PC-3 (cell line): ENCODE data around the gene SLC13A2. TPM values are rescaled to one million over a fixed set of nuclear protein-coding genes. Genes with fewer than 3 reads are reported as not detected.

Experiments used
- ATAC-seq: fragments of 200-7000 bp; cut with Tn5 transposase; 2 replicates; pipeline ENCODE4 v1.9.1; 2020; ENCODE audit warnings: mild to moderate bottlenecking, moderate library complexity
- BruUV-seq: library from RNA; stranded (reverse); fragments of 400-500 nt; replicated peaks from 2 replicates; lab custom pipeline; 2021; lab: Mats Ljungman, UMichigan
- CTCF ChIA-PET: fragments of 300-600 bp; sonication (Branson Sonifier 250); formaldehyde crosslinking; loops from one replicate; lab custom pipeline; 2022; ENCODE audit warnings: antibody characterized with exemption; lab: Charles Lee
- POLR2A ChIA-PET: fragments of 300-600 bp; sonication (Branson Sonifier 250); formaldehyde crosslinking; loops from one replicate; lab custom pipeline; 2022; ENCODE audit warnings: antibody characterized with exemption; ENCODE audit not compliant: unreplicated experiment; lab: Charles Lee
- DNase-seq: peaks from one replicate; pipeline ENCODE4 v3.0.0-alpha.2; 2015
- H2AFZ ChIP-seq: fragments of 300-600 bp; sonication (generic); 2 replicates; pipeline ENCODE4 v1.6.0; 2016; ENCODE audit warnings: antibody characterized with exemption, low read length
- H3F3A ChIP-seq: fragments of 300-600 bp; sonication (generic); one replicate; pipeline ENCODE4 v1.6.0; 2017; ENCODE audit warnings: antibody characterized with exemption, low read length, control low read depth, mild to moderate bottlenecking; ENCODE audit not compliant: unreplicated experiment
- H3K27ac ChIP-seq: fragments of 300-600 bp; sonication (generic); 2 replicates; pipeline ENCODE4 v1.5.1; 2016; ENCODE audit warnings: mild to moderate bottlenecking, low read length
- H3K27me3 ChIP-seq: fragments of 300-600 bp; sonication (generic); 2 replicates; pipeline ENCODE4 v1.6.1; 2016; ENCODE audit warnings: low read length, mixed read lengths
- H3K36me3 ChIP-seq: fragments of 300-600 bp; sonication (generic); 2 replicates; pipeline ENCODE4 v1.6.1; 2016; ENCODE audit warnings: low read depth, mixed run types, low read length, mixed read lengths
- H3K4me1 ChIP-seq: fragments of 300-600 bp; sonication (generic); 2 replicates; pipeline ENCODE4 v1.5.1; 2016; ENCODE audit warnings: low read length; ENCODE audit not compliant: insufficient read depth
- H3K4me2 ChIP-seq: fragments of 300-600 bp; sonication (generic); 2 replicates; pipeline ENCODE4 v1.6.0; 2016; ENCODE audit warnings: low read length
- H3K4me3 ChIP-seq: fragments of 300-600 bp; sonication (generic); 2 replicates; pipeline ENCODE4 v1.5.1; 2016; ENCODE audit warnings: mild to moderate bottlenecking, low read length, mixed read lengths
- H3K79me2 ChIP-seq: fragments of 300-600 bp; sonication (generic); 2 replicates; pipeline ENCODE4 v1.6.1; 2017; ENCODE audit warnings: low read length, mixed read lengths
- H3K9ac ChIP-seq: fragments of 300-600 bp; sonication (generic); 2 replicates; pipeline ENCODE4 v1.6.0; 2016; ENCODE audit warnings: mild to moderate bottlenecking, low read length
- H3K9me2 ChIP-seq: fragments of 300-600 bp; sonication (generic); replicated peaks from 2 replicates; pipeline ENCODE4 v1.6.1; 2016; ENCODE audit warnings: mixed run types, low read length, mixed read lengths
- H3K9me3 ChIP-seq: fragments of 300-600 bp; sonication (generic); 2 replicates; pipeline ENCODE4 v1.6.1; 2016; ENCODE audit warnings: low read length, mixed read lengths
- H4K20me1 ChIP-seq: fragments of 300-600 bp; sonication (generic); 2 replicates; pipeline ENCODE4 v1.6.1; 2016; ENCODE audit warnings: low read length, mixed read lengths
- CTCF ChIP-seq: fragments of 300-600 bp; sonication (generic); conservative IDR thresholded peaks from 2 replicates; pipeline ENCODE4 v1.5.1; 2017; ENCODE audit warnings: antibody characterized with exemption, low read depth, mild to moderate bottlenecking, low read length
- EZH2 ChIP-seq: fragments of 300-600 bp; sonication (generic); IDR thresholded peaks from one replicate; pipeline ENCODE4 v1.6.1; 2017; ENCODE audit warnings: antibody characterized with exemption, mild to moderate bottlenecking, low read length; ENCODE audit not compliant: unreplicated experiment
- EZH2phosphoT487 ChIP-seq: fragments of 300-600 bp; sonication (generic); IDR thresholded peaks from 2 replicates; pipeline ENCODE4 v1.6.1; 2018; ENCODE audit warnings: mild to moderate bottlenecking, antibody characterized with exemption, low read length, borderline replicate concordance
- intact Hi-C: fragments of 100-400 bp; cut with micrococcal nuclease; formaldehyde crosslinking; loops from 2 replicates; pipeline ENCODE4 v1.9.0; 2023
- total RNA-seq: library from RNA; depleted of rRNA; stranded (reverse); fragments of >200 nt; gene quantifications from 2 replicates; pipeline ENCODE4 v1.2.3, GENCODE V29; 2014

SLC13A2 gene
- total RNA-seq, 1 experiment from 2014 or later = not detected

- ChIA-PET POLR2A (no interaction called here), CTCF (no interaction called here)
- no TSS peak for BruUV-seq
- Histone ChIP-seq H4K20me1 (no peaks in the 10 kb centered on the region), H3K4me3 (no peak overlapping the region), H3K4me2 (no peak overlapping the region), H2AFZ (no peak overlapping the region), H3K9me3 (no peaks in the 10 kb centered on the region), H3K4me1 (peaks cover 4% of the 10 kb centered on the region; the same call in 1 of the 2 replicates), H3K9me2 (no peaks in the 10 kb centered on the region), H3K27ac (no peak overlapping the region), H3K79me2 (no peaks in the 10 kb centered on the region), H3K27me3 (no peaks in the 10 kb centered on the region), H3K36me3 (no peaks in the 10 kb centered on the region; the same call in 1 of the 2 replicates), H3F3A (no peaks in the 10 kb centered on the region), H3K9ac (no peak overlapping the region)
- ATAC-seq (no peak), DNase-seq (no peak)
- intact Hi-C loops = loop anchor here (10.0 kb wide), 1 partner anchor 140 kb away; the partner anchor contains the start of gene SLC46A1
- no peak for TF ChIP-seq EZH2
- TF ChIP-seq CTCF = no peak
- TF ChIP-seq EZH2phosphoT487 = no peak
Observed at GRCh38 chr17:28544402-28545140, 71.1 kb downstream of the SLC13A2 start.

- TF ChIP-seq EZH2phosphoT487 = no peak
- no peak for TF ChIP-seq CTCF
- no peak for TF ChIP-seq EZH2
- H3K27ac ChIP-seq = no peak overlapping the region
- no peaks in the 10 kb centered on the region; the same call in 1 of the 2 replicates for H3K36me3 ChIP-seq
- DNase-seq (no peak), ATAC-seq (no peak)
- BruUV-seq = no TSS peak
- no peaks in the 10 kb centered on the region for H3K9me3 ChIP-seq
- intact Hi-C loops = loop anchor here (10.0 kb wide), 1 partner anchor 140 kb away; the partner anchor contains the start of gene SLC46A1
- POLR2A ChIA-PET = no interaction called here
- peaks cover 4% of the 10 kb centered on the region; the same call in 1 of the 2 replicates for H3K4me1 ChIP-seq
- no peak overlapping the region for H2AFZ ChIP-seq
- no peaks in the 10 kb centered on the region for H3K27me3 ChIP-seq
- no peak overlapping the region for H3K4me3 ChIP-seq
- H3F3A ChIP-seq = no peaks in the 10 kb centered on the region
- no peak overlapping the region for H3K4me2 ChIP-seq
- CTCF ChIA-PET = no interaction called here
- H4K20me1 ChIP-seq = no peaks in the 10 kb centered on the region
- H3K9ac ChIP-seq = no peak overlapping the region
- no peaks in the 10 kb centered on the region for H3K9me2 ChIP-seq
- H3K79me2 ChIP-seq = no peaks in the 10 kb centered on the region
Observed at GRCh38 chr17:28545141-28545503, 71.7 kb downstream of the SLC13A2 start.
